K562 (cell line): ENCODE data around the gene GIGYF1. TPM values are rescaled to one million over a fixed set of nuclear protein-coding genes. Genes with fewer than 3 reads are reported as not detected.

Source experiments
- ATAC-seq: fragments of 200-7000 bp; cut with Tn5 transposase; 3 replicates; pipeline ENCODE4 v1.9.1; 2020; ENCODE audit warnings: moderate library complexity
- BruUV-seq: library from RNA; stranded (reverse); fragments of 400-500 nt; replicated peaks from 2 replicates; lab custom pipeline; 2021; lab: Mats Ljungman, UMichigan
- CTCF ChIA-PET: fragments of 300-600 bp; formaldehyde crosslinking; extraction: SDS; loops from one replicate; lab custom pipeline; 2021; ENCODE audit warnings: low intra/inter-chr PET ratio; lab: Yijun Ruan, JAX
- POLR2A ChIA-PET: fragments of 300-600, 350-650 bp; sonication (Branson Sonifier 250); formaldehyde crosslinking; extraction: SDS; loops from one replicate; lab custom pipeline; 2021; ENCODE audit warnings: antibody characterized with exemption, inconsistent platforms; lab: Yijun Ruan, JAX
- DNase-seq, 4 experiments: peaks; one replicate each; pipeline versions ENCODE4 v3.0.0 to v3.0.0-alpha.2; 2011 to 2018; ENCODE audit warnings: low spot score in 3 of 4, mixed read lengths in 3 of 4; ENCODE audit errors: extremely low read depth in 1 of 4
- FAIRE-seq: peaks from 2 replicates; lab custom pipeline; 2011; peaks lifted over from hg19 to GRCh38; lab: Jason Lieb, UNC
- H2AFZ ChIP-seq: 2 replicates; pipeline ENCODE4 v1.6.0; 2011; ENCODE audit warnings: low read depth, low read length, control low read depth, inconsistent platforms
- H3K27ac ChIP-seq: fragments of 200-600 bp; 3 replicates; pipeline ENCODE4 v1.8.0; 2011; ENCODE audit warnings: low read depth, mild to moderate bottlenecking, control low read depth, inconsistent platforms, low read length, moderate library complexity, mixed read lengths; ENCODE audit errors: extremely low read depth
- H3K27me3 ChIP-seq, 2 experiments: fragments of 300-600 bp in 1 of 2; 2 replicates in 1 of 2; 3 replicates in 1 of 2; pipeline versions ENCODE4 v1.6.0 to v1.8.0; 2011; ENCODE audit warnings: inconsistent platforms in 2 of 2, low read length in 2 of 2, mild to moderate bottlenecking in 1 of 2, mixed read lengths in 1 of 2, moderate library complexity in 1 of 2; ENCODE audit not compliant: control insufficient read depth in 2 of 2, insufficient read depth in 2 of 2
- H3K36me3 ChIP-seq: fragments of 300-600 bp; 3 replicates; pipeline ENCODE4 v1.8.0; 2011; ENCODE audit warnings: mild to moderate bottlenecking, low read length, inconsistent platforms; ENCODE audit not compliant: control insufficient read depth, insufficient read depth
- H3K4me1 ChIP-seq, 2 experiments: fragments of 200-600 bp in 1 of 2; replicated peaks in 1 of 2; 2 replicates in 1 of 2; 3 replicates in 1 of 2; pipeline versions ENCODE4 v1.5.1 to v1.8.0; 2011; ENCODE audit warnings: inconsistent platforms in 2 of 2, low read length in 2 of 2, mild to moderate bottlenecking in 1 of 2, mixed read lengths in 1 of 2, moderate library complexity in 1 of 2; ENCODE audit not compliant: control insufficient read depth in 2 of 2, insufficient read depth in 2 of 2
- H3K4me2 ChIP-seq: 2 replicates; pipeline ENCODE4 v1.6.1; 2011; ENCODE audit warnings: low read length, control low read depth, inconsistent platforms, mixed read lengths; ENCODE audit not compliant: insufficient read depth
- H3K4me3 ChIP-seq: fragments of 200-600 bp; sonication (generic), shearing (Covaris generic); 2 replicates; pipeline ENCODE4 v1.5.1; 2016; ENCODE audit warnings: control low read depth, inconsistent platforms
- H3K79me2 ChIP-seq: fragments of 200-600 bp; 3 replicates; pipeline ENCODE4 v1.8.0; 2011; ENCODE audit warnings: low read length, inconsistent platforms; ENCODE audit not compliant: control insufficient read depth, insufficient read depth
- H3K9ac ChIP-seq, 2 experiments: 2 replicates each; pipeline versions ENCODE4 v1.6.0 to v1.6.1; 2011; ENCODE audit warnings: low read depth in 2 of 2, low read length in 2 of 2, control low read depth in 1 of 2, inconsistent platforms in 1 of 2, mild to moderate bottlenecking in 1 of 2, mixed read lengths in 1 of 2; ENCODE audit not compliant: insufficient read depth in 1 of 2
- H3K9me1 ChIP-seq: one replicate; pipeline ENCODE4 v1.6.0; 2011; ENCODE audit warnings: inconsistent platforms, mild to moderate bottlenecking, low read length, moderate library complexity; ENCODE audit not compliant: control insufficient read depth, insufficient read depth
- H3K9me3 ChIP-seq: replicated peaks from 2 replicates; pipeline ENCODE4 v1.5.1; 2011; ENCODE audit warnings: low read depth, low read length, inconsistent platforms; ENCODE audit not compliant: control insufficient read depth, insufficient read depth
- H4K20me1 ChIP-seq: replicated peaks from 2 replicates; pipeline ENCODE4 v1.6.1; 2011; ENCODE audit warnings: low read length, inconsistent platforms, mixed read lengths; ENCODE audit not compliant: control insufficient read depth, insufficient read depth
- JUN ChIP-seq, 2 experiments: sonication (generic) in 1 of 2; formaldehyde crosslinking in 1 of 2; IDR thresholded peaks; 2 replicates each; pipeline versions ENCODE4 v1.6.1 to v1.8.0; 2012 to 2022; ENCODE audit warnings: borderline replicate concordance in 2 of 2, mild to moderate bottlenecking in 2 of 2, improper control_type of control experiment in 1 of 2, low read depth in 1 of 2, low read length in 1 of 2, missing genetic modification reagents in 1 of 2
- JUND ChIP-seq, 2 experiments: IDR thresholded peaks; 2 replicates in 1 of 2; 3 replicates in 1 of 2; pipeline ENCODE4 v1.6.1; 2011; ENCODE audit warnings: borderline replicate concordance in 2 of 2, low read depth in 2 of 2, low read length in 2 of 2, improper control_type of control experiment in 1 of 2, missing biosample characterization in 1 of 2, missing genetic modification characterization in 1 of 2, missing genetic modification reagents in 1 of 2
- MCM2 ChIP-seq: fragments of 450-650 bp; IDR thresholded peaks from 2 replicates; pipeline ENCODE4 v1.6.1; 2017; ENCODE audit warnings: low read depth, mild to moderate bottlenecking
- POLR2G ChIP-seq: fragments of 200-400 bp; formaldehyde crosslinking; IDR thresholded peaks from 2 replicates; pipeline ENCODE4 v1.6.1; 2017; ENCODE audit warnings: low read depth, mild to moderate bottlenecking, antibody characterized with exemption, low read length, moderate library complexity
- PTTG1 ChIP-seq: fragments of 450-650 bp; IDR thresholded peaks from 2 replicates; pipeline ENCODE4 v1.6.1; 2016; ENCODE audit warnings: low read depth, mild to moderate bottlenecking, missing genetic modification characterization, missing compliant biosample characterization
- RBBP5 ChIP-seq: fragments of 200-600 bp; sonication (generic); IDR thresholded peaks from 2 replicates; pipeline ENCODE4 v1.6.1; 2012; ENCODE audit warnings: borderline replicate concordance, mild to moderate bottlenecking, low read length, control low read depth, inconsistent platforms; ENCODE audit not compliant: insufficient read depth, poor library complexity, severe bottlenecking
- RBFOX2 ChIP-seq: fragments of 200-400 bp; formaldehyde crosslinking; IDR thresholded peaks from 2 replicates; pipeline ENCODE4 v1.6.1; 2017; ENCODE audit warnings: low read depth, mild to moderate bottlenecking, low read length, moderate library complexity
- TEAD2 ChIP-seq: fragments of 450-650 bp; IDR thresholded peaks from 2 replicates; pipeline ENCODE4 v1.6.1; 2016; ENCODE audit warnings: missing genetic modification characterization, control low read depth, missing compliant biosample characterization
- ZNF121 ChIP-seq: sonication (generic); formaldehyde crosslinking; conservative IDR thresholded peaks from 2 replicates; pipeline ENCODE4 v1.8.0; 2022; ENCODE audit warnings: missing genetic modification reagents
- ZNF707 ChIP-seq: fragments of 250-450 bp; sonication (Bioruptor Pico); conservative IDR thresholded peaks from 2 replicates; pipeline ENCODE4 v1.8.0; 2022; ENCODE audit warnings: inconsistent platforms, mild to moderate bottlenecking, moderate library complexity
- WGBS: fragments of 100-300 bp; shearing (Covaris generic); methylation state at CpG from one replicate; pipeline ENCODE4 v1.1.6; 2016; ENCODE audit warnings: low coverage, mixed read lengths; ENCODE audit not compliant: insufficient coverage; ENCODE audit errors: missing lambda C conversion rate; 5-methylcytosine and 5-hydroxymethylcytosine counted together
- in situ Hi-C: fragments of 300-500 bp; cut with MboI; formaldehyde crosslinking; loops from 4 replicates; pipeline ENCODE4 v1.15.0; 2018; ENCODE audit warnings: inconsistent platforms, mixed read lengths
- intact Hi-C: fragments of 100-400 bp; cut with micrococcal nuclease; formaldehyde crosslinking; loops from 2 replicates; pipeline ENCODE4 v1.14.2; 2022
- polyA plus RNA-seq, 8 experiments: library from polyadenylated mRNA; depleted of rRNA in 4 of 8; stranded (reverse) in 5 of 8; unstranded in 3 of 8; fragments of >200 nt; fragmentation: Nextera tagmentation in 2 of 8; fragmentation: Illumina TruSeq in 1 of 8; extraction: Ambion mirVana in 2 of 8; extraction: Trizol in 1 of 8; gene quantifications; 2 replicates each; pipeline versions ENCODE4 v1.2.1 to v1.2.3, GENCODE V29; 2011 to 2014; ENCODE audit warnings: inconsistent platforms in 1 of 8, missing spikeins in 1 of 8
- total RNA-seq, 7 experiments: library from RNA; depleted of rRNA in 6 of 7; stranded (reverse); fragments of >200 nt in 6 of 7; fragmentation: Illumina TruSeq in 2 of 7; extraction: Trizol in 2 of 7; gene quantifications; 2 replicates each; pipeline versions ENCODE4 v1.2.1 to v1.2.3, GENCODE V29; 2011 to 2021; ENCODE audit warnings: low replicate concordance in 1 of 7
- TF ChIP-seq, protein P1 (sequence below): fragments of 250-450 bp; sonication (Bioruptor Pico); IDR thresholded peaks from 2 replicates; pipeline ENCODE4 v1.8.0; 2021; ENCODE audit warnings: moderate library complexity, mild to moderate bottlenecking, inconsistent platforms

GIGYF1 gene
- total and polyA plus RNA-seq, 9 of the 15 experiments (the other 6 are each of a cell fraction or from before 2014, with no cell fraction given), result 0.56 to 76.2 (median 16.8) TPM

DNA sequence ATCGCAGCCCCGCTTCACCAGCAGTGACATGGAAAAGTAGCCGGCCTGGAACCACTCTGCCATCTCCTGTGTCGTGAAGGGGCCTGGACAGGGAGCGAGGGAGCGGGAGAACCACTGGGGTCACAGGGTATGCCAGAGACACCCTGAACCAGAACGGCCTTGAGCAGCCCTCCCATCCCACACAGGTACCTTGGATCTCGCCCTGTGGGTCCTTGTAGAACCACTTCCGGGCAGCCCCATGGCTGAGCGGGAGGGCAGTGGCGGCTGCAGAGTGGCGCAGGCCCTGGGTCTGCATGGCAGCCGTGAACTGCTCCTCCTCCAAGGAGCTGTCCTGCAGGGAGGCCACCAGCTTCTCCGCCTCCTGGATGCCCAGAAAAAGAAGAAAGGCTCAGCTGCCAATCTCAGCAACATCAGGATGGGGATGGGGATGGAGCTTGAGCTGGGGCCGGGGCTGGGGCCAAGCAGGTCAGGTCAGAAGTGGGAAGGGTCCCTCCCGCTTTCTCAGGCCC is 9.5 kb downstream of the GIGYF1 start:
- Histone ChIP-seq H3K36me3 (peaks cover 100% of the 10 kb centered on the region; the same call in 2 of the 3 replicates), H3K9me1 (no peaks in the 10 kb centered on the region), H3K9ac (0 out of 4 replicates have a peak overlapping the region, but pooled peaks of 1 of the 2 experiments have one; percentile 6), H3K27me3 (no peaks in the 10 kb centered on the region), H3K27ac (no peak overlapping the region), H3K9me3 (no peaks in the 10 kb centered on the region), H3K4me2 (no peak overlapping the region), H3K4me3 (no peak overlapping the region), H4K20me1 (peaks cover 23% of the 10 kb centered on the region)
- peak in 1 of 4 experiments; percentile 10 for DNase-seq
- no TSS peak for BruUV-seq
- ATAC-seq, result no peak
- FAIRE-seq, result no peak
- POLR2A ChIA-PET, result interaction anchor here (0.6 to 1.9 kb wide), 4 partner anchors 9 to 81 kb away, joined by 3 to 6 read pairs (median 4); partner anchors contain the start of gene GIGYF1
- CTCF ChIA-PET, result no interaction called here
- intact Hi-C loops (no loop called here), in situ Hi-C loops (no loop called here)
- WGBS, result 98% methylated on average over 16 of the region's 16 CpGs
- TF ChIP-seq, protein P1, sequence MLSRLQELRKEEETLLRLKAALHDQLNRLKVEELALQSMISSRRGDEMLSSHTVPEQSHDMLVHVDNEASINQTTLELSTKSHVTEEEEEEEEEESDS, result no peak
- TF ChIP-seq ZNF121 (CRISPR knock-in tag) (no peak), JUN (IDR thresholded peaks at IDR 0.05; ENCODE audit: borderline replicate concordance, low read depth, low read length) (no peak), JUN (CRISPR knock-in tag; IDR thresholded peaks at IDR 0.05; ENCODE audit: borderline replicate concordance) (no peak), ZNF707 (no peak), POLR2G (peak; percentile 2; the same call in 1 of the 2 replicates), TEAD2 (tag) (no peak), JUND (IDR thresholded peaks at IDR 0.05; ENCODE audit: borderline replicate concordance, low read depth, low read length) (no peak), JUND (tag; IDR thresholded peaks at IDR 0.05; ENCODE audit: borderline replicate concordance, low read depth, low read length) (no peak), RBFOX2 (peak; percentile 60), MCM2 (no peak), RBBP5 (no peak), PTTG1 (tag) (no peak)
- TF ChIP-seq, all 486 proteins: peak for 2
- H3K4me1 ChIP-seq, result peaks cover 4 to 79% of the 10 kb centered on the region in 2 experiments; a peak in 4 of 5 replicates
- no peak overlapping the region for H2AFZ ChIP-seq
- H3K79me2 ChIP-seq, result peaks cover 15% of the 10 kb centered on the region
